DMS53 (cell line): Measurements from ENCODE around the gene HOXD8.

ENCODE experiments used
- DNase-seq: peaks from one replicate; lab custom pipeline; 2025; lab: John Stamatoyannopoulos, UW

HOXD8 gene

GRCh38 chr2:176103194-176103593 is 26.3 kb upstream of the HOXD8 start:
- DNase-seq, result no peak

- DNase-seq, result no peak
These were observed 25.7 kb upstream of the HOXD8 start for GRCh38 chr2:176103742-176104315.

GRCh38 chr2:176104316-176105077 is 25.0 kb upstream of the HOXD8 start:
- peak; percentile 44 for DNase-seq

- peak; percentile 38 for DNase-seq
These were observed 24.3 kb upstream of the HOXD8 start for GRCh38 chr2:176105078-176105729.

GRCh38 chr2:176105730-176106580 is 23.6 kb upstream of the HOXD8 start:
- DNase-seq, result no peak

- DNase-seq, result peak; percentile 84
These were observed 22.6 kb upstream of the HOXD8 start, which contains the start of gene HOXD11 for GRCh38 chr2:176106581-176107539. Gene HOXD11, plus strand, starts transcription at chr2:176107280. Its CDS starts 76 bp downstream, at chr2:176107356.

- DNase-seq, result peak; percentile 71
These were observed 21.7 kb upstream of the HOXD8 start for GRCh38 chr2:176107731-176108181.

GRCh38 chr2:176109192-176109901 is 20.2 kb upstream of the HOXD8 start:
- DNase-seq, result no peak

GRCh38 chr2:176109946-176110345 is 19.6 kb upstream of the HOXD8 start:
- no peak for DNase-seq

GRCh38 chr2:176110415-176111308 is 18.8 kb upstream of the HOXD8 start:
- no peak for DNase-seq

GRCh38 chr2:176111309-176111663 is 18.2 kb upstream of the HOXD8 start:
- peak; percentile 93 for DNase-seq

GRCh38 chr2:176111846-176112374 is 17.6 kb upstream of the HOXD8 start:
- peak; percentile 33 for DNase-seq

- DNase-seq, result no peak
These were observed 16.9 kb upstream of the HOXD8 start for GRCh38 chr2:176112375-176113302.

- DNase-seq, result peak; percentile 90
These were observed 15.2 kb upstream of the HOXD8 start for GRCh38 chr2:176114120-176114929.

GRCh38 chr2:176114930-176115625 is 14.4 kb upstream of the HOXD8 start:
- DNase-seq, result no peak
